ENCODE measurements around the gene COMMD4. TPM values are rescaled to one million over a fixed set of nuclear protein-coding genes. Genes with fewer than 3 reads are reported as not detected.
"Not testable (repeated sequence)": the region's sequence is repeated elsewhere in the genome, so short reads cannot be mapped to it uniquely, and the experiment has no call there.

The COMMD4 gene
- total RNA-seq, 4 donors from 2014 or later = 17.9 to 37.5 (median 28.2) TPM

GRCh38 chr15:75327491-75327890 is 8.4 kb upstream of the COMMD4 start:
- H3K27me3 ChIP-seq = no peaks in the 10 kb centered on the region
- ATAC-seq = no peak
- intact Hi-C loops (cut with DNase I; ENCODE audit: low total_unique reads) = loop anchor here (10.0 kb wide), 1 partner anchor 93 kb away; no protein-coding TSS in a partner anchor
- in situ Hi-C loops (cut with MboI; ENCODE audit: low sequenced_read_pairs in 4 of 4) = no loop called here
- DNase-seq = no peak
- H3K4me3 ChIP-seq = no peak overlapping the region
- no peak overlapping the region for H3K27ac ChIP-seq
- H3K4me1 ChIP-seq = no peaks in the 10 kb centered on the region
- no peaks in the 10 kb centered on the region for H3K9me3 ChIP-seq
- no peaks in the 10 kb centered on the region for H3K36me3 ChIP-seq
- TF ChIP-seq CTCF (IDR thresholded peaks at IDR 0.05 in 4 of 5, conservative IDR thresholded peaks at IDR 0.05 in 1 of 5) (no peak), POLR2A (IDR thresholded peaks at IDR 0.05) (no peak)

DNA sequence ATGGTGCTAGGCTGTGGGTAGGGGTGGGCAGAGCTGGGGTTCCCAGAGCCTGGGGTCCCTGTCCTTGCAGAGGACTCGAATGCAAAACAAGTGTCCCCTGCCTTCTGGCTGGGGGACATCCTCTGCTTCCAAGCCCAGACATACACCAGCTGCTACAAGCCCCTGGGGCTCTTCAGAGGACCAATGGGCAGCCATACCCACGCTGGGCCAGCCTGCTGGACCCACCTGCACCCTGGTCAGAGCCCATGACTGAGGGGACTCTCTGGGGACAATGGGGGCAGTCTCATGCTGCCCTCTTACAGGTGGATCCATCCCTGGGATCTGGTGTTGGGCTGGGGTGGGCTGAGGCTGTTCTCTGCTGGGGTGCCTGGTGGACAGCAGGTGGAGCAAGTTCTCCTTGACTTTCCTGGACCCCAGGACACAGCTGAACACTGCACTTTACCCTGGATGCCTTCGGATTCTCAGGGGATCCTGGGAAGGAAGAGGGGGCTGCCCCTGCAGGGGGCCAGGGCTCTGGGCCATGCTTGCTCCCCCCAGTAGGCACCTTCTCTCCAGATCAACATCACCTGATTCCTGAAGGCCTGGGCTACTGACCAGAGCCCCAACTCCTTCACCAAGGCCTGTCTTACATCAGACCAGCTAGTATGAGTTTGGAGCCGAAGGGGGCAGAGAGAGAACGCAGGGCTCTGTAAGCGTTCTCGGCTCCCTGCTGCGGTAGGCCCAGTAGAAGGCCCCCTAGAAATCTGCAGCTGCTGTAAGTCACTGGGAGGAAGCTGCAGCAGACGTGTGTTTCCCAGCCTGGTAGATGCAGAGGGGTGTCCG is 7.2 kb upstream of the COMMD4 start:
- intact Hi-C loops (cut with DNase I; ENCODE audit: low total_unique reads) = loop anchor here (10.0 kb wide), 1 partner anchor 94 kb away; no protein-coding TSS in a partner anchor
- Histone ChIP-seq H3K27ac (no peak overlapping the region), H3K4me1 (no peaks in the 10 kb centered on the region), H3K36me3 (no peaks in the 10 kb centered on the region), H3K4me3 (no peak overlapping the region), H3K9me3 (no peaks in the 10 kb centered on the region), H3K27me3 (no peaks in the 10 kb centered on the region)
- in situ Hi-C loops (cut with MboI; ENCODE audit: low sequenced_read_pairs in 4 of 4) = no loop called here
- DNase-seq (no peak), ATAC-seq (no peak)
- TF ChIP-seq POLR2A (IDR thresholded peaks at IDR 0.05) (no peak), CTCF (IDR thresholded peaks at IDR 0.05 in 4 of 5, conservative IDR thresholded peaks at IDR 0.05 in 1 of 5) (no peak)

GRCh38 chr15:75329571-75329970 is 6.3 kb upstream of the COMMD4 start:
- in situ Hi-C loops (cut with MboI; ENCODE audit: low sequenced_read_pairs in 4 of 4) = no loop called here
- intact Hi-C loops (cut with DNase I; ENCODE audit: low total_unique reads) = loop anchor here (10.0 kb wide), 1 partner anchor 95 kb away; no protein-coding TSS in a partner anchor
- H3K27me3 ChIP-seq = no peaks in the 10 kb centered on the region

GRCh38 chr15:75332093-75332492 is 3.8 kb upstream of the COMMD4 start:
- intact Hi-C loops (cut with DNase I; ENCODE audit: low total_unique reads); H3K36me3 ChIP-seq; ATAC-seq; H3K9me3 ChIP-seq; DNase-seq; H3K27ac ChIP-seq; H3K27me3 ChIP-seq; in situ Hi-C loops (cut with MboI; ENCODE audit: low sequenced_read_pairs in 4 of 4); H3K4me3 ChIP-seq: not testable (repeated sequence)
- peaks cover 12 to 17% of the 10 kb centered on the region in 2 donors for H3K4me1 ChIP-seq

More at GRCh38 chr15:75329571-75329970, 6.3 kb upstream of the COMMD4 start:
- Histone ChIP-seq H3K4me3 (no peak overlapping the region), H3K27ac (no peak overlapping the region), H3K36me3 (no peaks in the 10 kb centered on the region), H3K9me3 (no peaks in the 10 kb centered on the region), H3K4me1 (no peaks in the 10 kb centered on the region)
- no peak for DNase-seq
- TF ChIP-seq POLR2A (IDR thresholded peaks at IDR 0.05) = no peak
- no peak for TF ChIP-seq CTCF (IDR thresholded peaks at IDR 0.05 in 4 of 5, conservative IDR thresholded peaks at IDR 0.05 in 1 of 5)
- no peak for ATAC-seq

GRCh38 chr15:75333654-75334419 is 2.0 kb upstream of the COMMD4 start:
- DNase-seq; ATAC-seq; H3K27ac ChIP-seq; intact Hi-C loops (cut with DNase I; ENCODE audit: low total_unique reads); H3K4me3 ChIP-seq; H3K9me3 ChIP-seq; H3K27me3 ChIP-seq; in situ Hi-C loops (cut with MboI; ENCODE audit: low sequenced_read_pairs in 4 of 4); H3K36me3 ChIP-seq: not testable (repeated sequence)
- H3K4me1 ChIP-seq = peaks cover 13 to 18% of the 10 kb centered on the region in 2 donors
